Measurements from ENCODE around the gene RTP2.

DNA sequence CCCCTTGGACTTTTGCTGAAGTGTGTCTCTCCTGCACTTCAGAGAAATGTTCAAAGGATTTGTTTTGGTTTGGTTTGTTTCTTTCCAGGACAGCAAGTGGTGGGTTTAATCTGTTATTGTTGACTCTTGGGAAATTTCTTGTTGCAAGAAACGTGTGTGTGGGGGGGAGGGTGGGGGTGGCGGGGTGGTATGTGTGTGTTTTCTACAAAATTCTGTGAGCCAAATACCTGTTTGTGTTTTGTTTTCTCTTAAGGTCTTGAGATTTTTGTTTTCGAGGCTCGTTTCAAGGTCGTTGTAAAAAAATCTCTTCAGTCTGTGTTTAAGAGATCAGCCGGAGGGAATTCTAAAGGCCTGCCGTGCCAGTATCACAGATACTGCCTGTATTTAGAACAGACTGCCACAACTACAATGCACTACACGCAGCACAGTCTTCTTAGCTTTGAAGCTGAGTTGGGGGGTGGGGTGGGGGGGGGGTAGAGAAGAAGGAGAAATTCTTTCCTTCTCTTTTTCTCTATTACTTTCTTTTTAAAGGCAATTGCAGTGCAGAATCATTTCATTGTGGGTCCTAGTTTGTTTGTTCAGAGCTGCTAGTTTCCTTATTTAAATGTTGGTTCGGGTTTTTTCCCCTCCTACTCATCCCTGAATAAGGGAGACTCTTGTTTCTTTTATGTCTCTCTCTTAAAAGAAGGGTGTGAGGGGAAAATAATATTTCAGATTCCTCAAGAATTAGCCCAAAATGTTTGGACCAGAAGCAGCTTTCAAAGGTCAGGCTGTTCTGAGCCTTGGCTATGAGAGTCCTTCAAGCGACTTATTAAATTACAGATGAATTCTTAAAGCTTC is 44.3 kb upstream of the RTP2 start:
- TF ChIP-seq, protein P1, sequence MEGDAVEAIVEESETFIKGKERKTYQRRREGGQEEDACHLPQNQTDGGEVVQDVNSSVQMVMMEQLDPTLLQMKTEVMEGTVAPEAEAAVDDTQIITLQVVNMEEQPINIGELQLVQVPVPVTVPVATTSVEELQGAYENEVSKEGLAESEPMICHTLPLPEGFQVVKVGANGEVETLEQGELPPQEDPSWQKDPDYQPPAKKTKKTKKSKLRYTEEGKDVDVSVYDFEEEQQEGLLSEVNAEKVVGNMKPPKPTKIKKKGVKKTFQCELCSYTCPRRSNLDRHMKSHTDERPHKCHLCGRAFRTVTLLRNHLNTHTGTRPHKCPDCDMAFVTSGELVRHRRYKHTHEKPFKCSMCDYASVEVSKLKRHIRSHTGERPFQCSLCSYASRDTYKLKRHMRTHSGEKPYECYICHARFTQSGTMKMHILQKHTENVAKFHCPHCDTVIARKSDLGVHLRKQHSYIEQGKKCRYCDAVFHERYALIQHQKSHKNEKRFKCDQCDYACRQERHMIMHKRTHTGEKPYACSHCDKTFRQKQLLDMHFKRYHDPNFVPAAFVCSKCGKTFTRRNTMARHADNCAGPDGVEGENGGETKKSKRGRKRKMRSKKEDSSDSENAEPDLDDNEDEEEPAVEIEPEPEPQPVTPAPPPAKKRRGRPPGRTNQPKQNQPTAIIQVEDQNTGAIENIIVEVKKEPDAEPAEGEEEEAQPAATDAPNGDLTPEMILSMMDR (conservative IDR thresholded peaks at IDR 0.05; ENCODE audit: low read depth in 2 of 2) = no peak
- TF ChIP-seq REST (IDR thresholded peaks at IDR 0.05; ENCODE audit: unreplicated experiment) = no peak

All from GM23338 (cell line).